A673 (cell line): ENCODE data around the gene CIAO3. TPM values are rescaled to one million over a fixed set of nuclear protein-coding genes. Genes with fewer than 3 reads are reported as not detected.

Experiments
- BruUV-seq: library from RNA; stranded (reverse); fragments of 400-500 nt; replicated peaks from 2 replicates; lab custom pipeline; 2021; lab: Mats Ljungman, UMichigan
- CTCF ChIA-PET: fragments of 300-600 bp; sonication (Branson Sonifier 250); formaldehyde crosslinking; loops from one replicate; lab custom pipeline; 2022; ENCODE audit warnings: antibody characterized with exemption; lab: Charles Lee
- POLR2A ChIA-PET: fragments of 300-600 bp; sonication (Branson Sonifier 250); formaldehyde crosslinking; loops from one replicate; lab custom pipeline; 2022; ENCODE audit warnings: antibody characterized with exemption; ENCODE audit not compliant: low non-redundant PET; lab: Charles Lee
- DNase-seq: peaks from one replicate; pipeline ENCODE4 v3.0.0-alpha.2; 2015; ENCODE audit warnings: low spot score
- H3K27ac ChIP-seq: fragments of 200-600 bp; sonication (generic); 2 replicates; pipeline ENCODE4 v1.5.1; 2016; ENCODE audit warnings: mixed run types, low read depth, mild to moderate bottlenecking, mixed read lengths, antibody characterized with exemption, low read length; ENCODE audit not compliant: poor library complexity, severe bottlenecking
- H3K27me3 ChIP-seq: fragments of 200-600 bp; sonication (generic); replicated peaks from 2 replicates; pipeline ENCODE4 v1.6.1; 2017; ENCODE audit warnings: mixed run types, low read depth, mild to moderate bottlenecking, mixed read lengths, antibody characterized with exemption, low read length; ENCODE audit not compliant: insufficient read depth, poor library complexity
- H3K36me3 ChIP-seq: fragments of 200-600 bp; sonication (generic); 2 replicates; pipeline ENCODE4 v1.6.1; 2016; ENCODE audit warnings: mixed run types, mild to moderate bottlenecking, mixed read lengths, antibody characterized with exemption, low read length; ENCODE audit not compliant: insufficient read depth, poor library complexity, severe bottlenecking
- H3K4me1 ChIP-seq: fragments of 200-600 bp; sonication (generic); 2 replicates; pipeline ENCODE4 v1.6.1; 2017; ENCODE audit warnings: mixed run types, mild to moderate bottlenecking, mixed read lengths, antibody characterized with exemption, low read length; ENCODE audit not compliant: insufficient read depth, poor library complexity, severe bottlenecking
- H3K4me3 ChIP-seq: fragments of 200-600 bp; sonication (generic); 2 replicates; pipeline ENCODE4 v1.5.1; 2016; ENCODE audit warnings: low read depth, mixed run types, mild to moderate bottlenecking, mixed read lengths, low read length; ENCODE audit not compliant: poor library complexity, severe bottlenecking
- H3K9me3 ChIP-seq: fragments of 200-600 bp; sonication (generic); 2 replicates; pipeline ENCODE4 v1.6.1; 2016; ENCODE audit warnings: mixed run types, low read depth, mild to moderate bottlenecking, mixed read lengths, antibody characterized with exemption, low read length; ENCODE audit not compliant: poor library complexity, severe bottlenecking
- CTCF ChIP-seq: fragments of 300-800, 200-600 bp; sonication (generic); conservative IDR thresholded peaks from 2 replicates; pipeline ENCODE4 v1.5.1; 2017; ENCODE audit warnings: low read depth, mild to moderate bottlenecking, antibody characterized with exemption, low read length, moderate library complexity, mixed read lengths
- EZH2 ChIP-seq: fragments of 200-600 bp; sonication (generic); IDR thresholded peaks from 2 replicates; pipeline ENCODE4 v1.6.1; 2017; ENCODE audit warnings: borderline replicate concordance, low read depth, mild to moderate bottlenecking, mixed read lengths, antibody characterized with exemption, low read length; ENCODE audit not compliant: poor library complexity, severe bottlenecking
- intact Hi-C: fragments of 100-400 bp; cut with micrococcal nuclease; formaldehyde crosslinking; loops from one replicate; pipeline ENCODE4 v1.10.0; 2022; ENCODE audit not compliant: unreplicated experiment
- total RNA-seq: library from RNA; stranded (reverse); gene quantifications from 2 replicates; pipeline ENCODE4 v1.2.3, GENCODE V29; 2021

CIAO3 gene
- total RNA-seq, 1 experiment from 2014 or later: 48.4 TPM

- POLR2A ChIA-PET: no interaction called here
- Histone ChIP-seq H3K27me3 (no peaks in the 10 kb centered on the region), H3K27ac (no peak overlapping the region), H3K9me3 (no peaks in the 10 kb centered on the region), H3K4me3 (no peak overlapping the region), H3K36me3 (peaks cover 18% of the 10 kb centered on the region), H3K4me1 (peaks cover 5% of the 10 kb centered on the region)
- CTCF ChIA-PET: no interaction called here
- BruUV-seq: no TSS peak
- TF ChIP-seq EZH2 (no peak), CTCF (no peak)
- intact Hi-C loops: no loop called here
- DNase-seq: no peak
Measured at GRCh38 chr16:736936-737481, 3.8 kb downstream of the CIAO3 start.

GRCh38 chr16:735982-736453, 4.8 kb downstream of the CIAO3 start:
- no peak for DNase-seq
- peaks cover 5% of the 10 kb centered on the region for H3K4me1 ChIP-seq
- H3K4me3 ChIP-seq: no peak overlapping the region
- POLR2A ChIA-PET: no interaction called here
- no peaks in the 10 kb centered on the region for H3K9me3 ChIP-seq
- BruUV-seq: no TSS peak
- TF ChIP-seq EZH2: no peak
- TF ChIP-seq CTCF: no peak
- H3K27ac ChIP-seq: no peak overlapping the region
- peaks cover 18% of the 10 kb centered on the region for H3K36me3 ChIP-seq
- CTCF ChIA-PET: no interaction called here
- no peaks in the 10 kb centered on the region for H3K27me3 ChIP-seq
- intact Hi-C loops: no loop called here

- no peaks in the 10 kb centered on the region for H3K27me3 ChIP-seq
- H3K4me3 ChIP-seq: no peak overlapping the region
- BruUV-seq: no TSS peak
- ChIA-PET CTCF (no interaction called here), POLR2A (no interaction called here)
- intact Hi-C loops: no loop called here
- H3K36me3 ChIP-seq: peaks cover 18% of the 10 kb centered on the region
- DNase-seq: no peak
- no peaks in the 10 kb centered on the region for H3K9me3 ChIP-seq
- H3K27ac ChIP-seq: no peak overlapping the region
- H3K4me1 ChIP-seq: peaks cover 5% of the 10 kb centered on the region
- no peak for TF ChIP-seq EZH2
Measured at GRCh38 chr16:734981-735881, 5.6 kb downstream of the CIAO3 start.
